K562 (cell line): ENCODE data around the gene NMRK2. TPM values are rescaled to one million over a fixed set of nuclear protein-coding genes. Genes with fewer than 3 reads are reported as not detected.

Source experiments
- ATAC-seq: fragments of 200-7000 bp; cut with Tn5 transposase; 3 replicates; pipeline ENCODE4 v1.9.1; 2020; ENCODE audit warnings: moderate library complexity
- BruUV-seq: library from RNA; stranded (reverse); fragments of 400-500 nt; replicated peaks from 2 replicates; lab custom pipeline; 2021; lab: Mats Ljungman, UMichigan
- CTCF ChIA-PET: fragments of 300-600 bp; formaldehyde crosslinking; extraction: SDS; loops from one replicate; lab custom pipeline; 2021; ENCODE audit warnings: low intra/inter-chr PET ratio; lab: Yijun Ruan, JAX
- POLR2A ChIA-PET: fragments of 300-600, 350-650 bp; sonication (Branson Sonifier 250); formaldehyde crosslinking; extraction: SDS; loops from one replicate; lab custom pipeline; 2021; ENCODE audit warnings: antibody characterized with exemption, inconsistent platforms; lab: Yijun Ruan, JAX
- DNase-seq, 4 experiments: peaks; one replicate each; pipeline versions ENCODE4 v3.0.0 to v3.0.0-alpha.2; 2011 to 2018; ENCODE audit warnings: low spot score in 3 of 4, mixed read lengths in 3 of 4; ENCODE audit errors: extremely low read depth in 1 of 4
- FAIRE-seq: peaks from 2 replicates; lab custom pipeline; 2011; peaks lifted over from hg19 to GRCh38; lab: Jason Lieb, UNC
- H2AFZ ChIP-seq: 2 replicates; pipeline ENCODE4 v1.6.0; 2011; ENCODE audit warnings: low read depth, low read length, control low read depth, inconsistent platforms
- H3K27ac ChIP-seq: fragments of 200-600 bp; 3 replicates; pipeline ENCODE4 v1.8.0; 2011; ENCODE audit warnings: low read depth, mild to moderate bottlenecking, control low read depth, inconsistent platforms, low read length, moderate library complexity, mixed read lengths; ENCODE audit errors: extremely low read depth
- H3K27me3 ChIP-seq, 2 experiments: fragments of 300-600 bp in 1 of 2; 2 replicates in 1 of 2; 3 replicates in 1 of 2; pipeline versions ENCODE4 v1.6.0 to v1.8.0; 2011; ENCODE audit warnings: inconsistent platforms in 2 of 2, low read length in 2 of 2, mild to moderate bottlenecking in 1 of 2, mixed read lengths in 1 of 2, moderate library complexity in 1 of 2; ENCODE audit not compliant: control insufficient read depth in 2 of 2, insufficient read depth in 2 of 2
- H3K36me3 ChIP-seq: fragments of 300-600 bp; 3 replicates; pipeline ENCODE4 v1.8.0; 2011; ENCODE audit warnings: mild to moderate bottlenecking, low read length, inconsistent platforms; ENCODE audit not compliant: control insufficient read depth, insufficient read depth
- H3K4me1 ChIP-seq, 2 experiments: fragments of 200-600 bp in 1 of 2; replicated peaks in 1 of 2; 2 replicates in 1 of 2; 3 replicates in 1 of 2; pipeline versions ENCODE4 v1.5.1 to v1.8.0; 2011; ENCODE audit warnings: inconsistent platforms in 2 of 2, low read length in 2 of 2, mild to moderate bottlenecking in 1 of 2, mixed read lengths in 1 of 2, moderate library complexity in 1 of 2; ENCODE audit not compliant: control insufficient read depth in 2 of 2, insufficient read depth in 2 of 2
- H3K4me2 ChIP-seq: 2 replicates; pipeline ENCODE4 v1.6.1; 2011; ENCODE audit warnings: low read length, control low read depth, inconsistent platforms, mixed read lengths; ENCODE audit not compliant: insufficient read depth
- H3K4me3 ChIP-seq: fragments of 200-600 bp; sonication (generic), shearing (Covaris generic); 2 replicates; pipeline ENCODE4 v1.5.1; 2016; ENCODE audit warnings: control low read depth, inconsistent platforms
- H3K79me2 ChIP-seq: fragments of 200-600 bp; 3 replicates; pipeline ENCODE4 v1.8.0; 2011; ENCODE audit warnings: low read length, inconsistent platforms; ENCODE audit not compliant: control insufficient read depth, insufficient read depth
- H3K9ac ChIP-seq, 2 experiments: 2 replicates each; pipeline versions ENCODE4 v1.6.0 to v1.6.1; 2011; ENCODE audit warnings: low read depth in 2 of 2, low read length in 2 of 2, control low read depth in 1 of 2, inconsistent platforms in 1 of 2, mild to moderate bottlenecking in 1 of 2, mixed read lengths in 1 of 2; ENCODE audit not compliant: insufficient read depth in 1 of 2
- H3K9me1 ChIP-seq: one replicate; pipeline ENCODE4 v1.6.0; 2011; ENCODE audit warnings: inconsistent platforms, mild to moderate bottlenecking, low read length, moderate library complexity; ENCODE audit not compliant: control insufficient read depth, insufficient read depth
- H3K9me3 ChIP-seq: replicated peaks from 2 replicates; pipeline ENCODE4 v1.5.1; 2011; ENCODE audit warnings: low read depth, low read length, inconsistent platforms; ENCODE audit not compliant: control insufficient read depth, insufficient read depth
- H4K20me1 ChIP-seq: replicated peaks from 2 replicates; pipeline ENCODE4 v1.6.1; 2011; ENCODE audit warnings: low read length, inconsistent platforms, mixed read lengths; ENCODE audit not compliant: control insufficient read depth, insufficient read depth
- CHD2 ChIP-seq: IDR thresholded peaks from 2 replicates; pipeline ENCODE4 v1.6.1; 2011; ENCODE audit warnings: low read depth, low read length
- CUX1 ChIP-seq: fragments of 200-800 bp; sonication (Bioruptor generic); IDR thresholded peaks from 2 replicates; pipeline ENCODE4 v1.6.1; 2016; ENCODE audit warnings: missing genetic modification characterization, missing compliant biosample characterization
- GATAD2B ChIP-seq: fragments of 450-650 bp; IDR thresholded peaks from 2 replicates; pipeline ENCODE4 v1.6.1; 2017; ENCODE audit warnings: mild to moderate bottlenecking, borderline replicate concordance
- KLF1 ChIP-seq: fragments of 450-650 bp; IDR thresholded peaks from 2 replicates; pipeline ENCODE4 v1.6.1; 2016; ENCODE audit warnings: missing genetic modification characterization, missing compliant biosample characterization
- PHB ChIP-seq: fragments of 250-450 bp; sonication (Bioruptor Pico); IDR thresholded peaks from 2 replicates; pipeline ENCODE4 v1.5.0; 2021
- THAP7 ChIP-seq: fragments of 250-450 bp; sonication (Bioruptor Pico); IDR thresholded peaks from 2 replicates; pipeline ENCODE4 v1.5.0; 2021
- ZNF764 ChIP-seq: fragments of 250-450 bp; sonication (Bioruptor Pico); IDR thresholded peaks from 2 replicates; pipeline ENCODE4 v1.4.0; 2020; ENCODE audit warnings: low read depth, mild to moderate bottlenecking, moderate library complexity
- WGBS: fragments of 100-300 bp; shearing (Covaris generic); methylation state at CpG from one replicate; pipeline ENCODE4 v1.1.6; 2016; ENCODE audit warnings: low coverage, mixed read lengths; ENCODE audit not compliant: insufficient coverage; ENCODE audit errors: missing lambda C conversion rate; 5-methylcytosine and 5-hydroxymethylcytosine counted together
- in situ Hi-C: fragments of 300-500 bp; cut with MboI; formaldehyde crosslinking; loops from 4 replicates; pipeline ENCODE4 v1.15.0; 2018; ENCODE audit warnings: inconsistent platforms, mixed read lengths
- intact Hi-C: fragments of 100-400 bp; cut with micrococcal nuclease; formaldehyde crosslinking; loops from 2 replicates; pipeline ENCODE4 v1.14.2; 2022
- polyA plus RNA-seq, 8 experiments: library from polyadenylated mRNA; depleted of rRNA in 4 of 8; stranded (reverse) in 5 of 8; unstranded in 3 of 8; fragments of >200 nt; fragmentation: Nextera tagmentation in 2 of 8; fragmentation: Illumina TruSeq in 1 of 8; extraction: Ambion mirVana in 2 of 8; extraction: Trizol in 1 of 8; gene quantifications; 2 replicates each; pipeline versions ENCODE4 v1.2.1 to v1.2.3, GENCODE V29; 2011 to 2014; ENCODE audit warnings: inconsistent platforms in 1 of 8, missing spikeins in 1 of 8
- total RNA-seq, 7 experiments: library from RNA; depleted of rRNA in 6 of 7; stranded (reverse); fragments of >200 nt in 6 of 7; fragmentation: Illumina TruSeq in 2 of 7; extraction: Trizol in 2 of 7; gene quantifications; 2 replicates each; pipeline versions ENCODE4 v1.2.1 to v1.2.3, GENCODE V29; 2011 to 2021; ENCODE audit warnings: low replicate concordance in 1 of 7
- TF ChIP-seq, protein P1 (sequence below), 2 experiments: fragments of 450-650 bp; formaldehyde crosslinking in 1 of 2; IDR thresholded peaks; 2 replicates each; pipeline versions ENCODE4 v1.4.0 to v1.6.1; 2014 to 2020; ENCODE audit warnings: mild to moderate bottlenecking in 2 of 2, borderline replicate concordance in 1 of 2, low read depth in 1 of 2

Gene NMRK2
- total and polyA plus RNA-seq, 9 of the 15 experiments (the other 6 are each of a cell fraction or from before 2014, with no cell fraction given), result not detected

DNA sequence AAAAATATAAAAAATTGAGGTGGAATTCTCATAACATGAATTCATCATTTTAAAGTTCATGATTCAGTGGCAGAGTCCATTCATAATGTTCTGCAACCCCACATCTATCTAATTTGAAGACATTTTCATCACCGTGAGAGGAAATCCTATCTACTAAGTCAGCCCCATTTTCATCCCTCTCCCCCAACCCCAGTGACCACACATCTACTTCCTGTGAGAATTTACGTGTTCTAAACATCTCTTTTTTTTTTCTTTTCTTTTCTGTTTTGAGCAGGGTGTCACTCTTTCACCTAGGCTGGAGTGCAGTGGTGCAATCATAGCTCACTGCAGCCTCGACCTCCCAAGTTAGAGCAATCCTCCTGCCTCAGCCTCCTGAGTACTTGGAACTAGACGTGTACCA lies 34.9 kb upstream of the NMRK2 start:
- intact Hi-C loops, result no loop called here
- Histone ChIP-seq H3K36me3 (no peaks in the 10 kb centered on the region), H3K4me1 (no peaks in the 10 kb centered on the region), H3K9me3 (no peaks in the 10 kb centered on the region; the same call in none of the 2 replicates), H3K27ac (no peak overlapping the region), H3K27me3 (peaks cover 8 to 33% of the 10 kb centered on the region in 2 experiments; a peak in 4 of 5 replicates), H3K4me2 (no peak overlapping the region), H2AFZ (no peak overlapping the region), H4K20me1 (no peaks in the 10 kb centered on the region), H3K79me2 (no peaks in the 10 kb centered on the region), H3K4me3 (no peak overlapping the region), H3K9me1 (no peaks in the 10 kb centered on the region), H3K9ac (no peak overlapping the region)
- no peak for DNase-seq
- ChIA-PET CTCF (no interaction called here), POLR2A (no interaction called here)
- ATAC-seq, result no peak
- no peak for FAIRE-seq
- in situ Hi-C loops, result no loop called here
- BruUV-seq, result no TSS peak
- WGBS, result 0% methylated on average over 3 of the region's 4 CpGs
- TF ChIP-seq THAP7 (CRISPR knock-in tag) (no peak), KLF1 (tag) (no peak), ZNF764 (CRISPR knock-in tag) (no peak), CUX1 (CRISPR knock-in tag) (no peak), PHB (CRISPR knock-in tag) (no peak), CHD2 (no peak), GATAD2B (no peak)
- TF ChIP-seq, protein P1, sequence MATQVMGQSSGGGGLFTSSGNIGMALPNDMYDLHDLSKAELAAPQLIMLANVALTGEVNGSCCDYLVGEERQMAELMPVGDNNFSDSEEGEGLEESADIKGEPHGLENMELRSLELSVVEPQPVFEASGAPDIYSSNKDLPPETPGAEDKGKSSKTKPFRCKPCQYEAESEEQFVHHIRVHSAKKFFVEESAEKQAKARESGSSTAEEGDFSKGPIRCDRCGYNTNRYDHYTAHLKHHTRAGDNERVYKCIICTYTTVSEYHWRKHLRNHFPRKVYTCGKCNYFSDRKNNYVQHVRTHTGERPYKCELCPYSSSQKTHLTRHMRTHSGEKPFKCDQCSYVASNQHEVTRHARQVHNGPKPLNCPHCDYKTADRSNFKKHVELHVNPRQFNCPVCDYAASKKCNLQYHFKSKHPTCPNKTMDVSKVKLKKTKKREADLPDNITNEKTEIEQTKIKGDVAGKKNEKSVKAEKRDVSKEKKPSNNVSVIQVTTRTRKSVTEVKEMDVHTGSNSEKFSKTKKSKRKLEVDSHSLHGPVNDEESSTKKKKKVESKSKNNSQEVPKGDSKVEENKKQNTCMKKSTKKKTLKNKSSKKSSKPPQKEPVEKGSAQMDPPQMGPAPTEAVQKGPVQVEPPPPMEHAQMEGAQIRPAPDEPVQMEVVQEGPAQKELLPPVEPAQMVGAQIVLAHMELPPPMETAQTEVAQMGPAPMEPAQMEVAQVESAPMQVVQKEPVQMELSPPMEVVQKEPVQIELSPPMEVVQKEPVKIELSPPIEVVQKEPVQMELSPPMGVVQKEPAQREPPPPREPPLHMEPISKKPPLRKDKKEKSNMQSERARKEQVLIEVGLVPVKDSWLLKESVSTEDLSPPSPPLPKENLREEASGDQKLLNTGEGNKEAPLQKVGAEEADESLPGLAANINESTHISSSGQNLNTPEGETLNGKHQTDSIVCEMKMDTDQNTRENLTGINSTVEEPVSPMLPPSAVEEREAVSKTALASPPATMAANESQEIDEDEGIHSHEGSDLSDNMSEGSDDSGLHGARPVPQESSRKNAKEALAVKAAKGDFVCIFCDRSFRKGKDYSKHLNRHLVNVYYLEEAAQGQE (IDR thresholded peaks at IDR 0.05; ENCODE audit: borderline replicate concordance), result no peak
- TF ChIP-seq, protein P1 (CRISPR knock-in tag; IDR thresholded peaks at IDR 0.05; ENCODE audit: low read depth), result no peak
